Measurements from ENCODE around the gene CCDC185.

CCDC185 gene

DNA sequence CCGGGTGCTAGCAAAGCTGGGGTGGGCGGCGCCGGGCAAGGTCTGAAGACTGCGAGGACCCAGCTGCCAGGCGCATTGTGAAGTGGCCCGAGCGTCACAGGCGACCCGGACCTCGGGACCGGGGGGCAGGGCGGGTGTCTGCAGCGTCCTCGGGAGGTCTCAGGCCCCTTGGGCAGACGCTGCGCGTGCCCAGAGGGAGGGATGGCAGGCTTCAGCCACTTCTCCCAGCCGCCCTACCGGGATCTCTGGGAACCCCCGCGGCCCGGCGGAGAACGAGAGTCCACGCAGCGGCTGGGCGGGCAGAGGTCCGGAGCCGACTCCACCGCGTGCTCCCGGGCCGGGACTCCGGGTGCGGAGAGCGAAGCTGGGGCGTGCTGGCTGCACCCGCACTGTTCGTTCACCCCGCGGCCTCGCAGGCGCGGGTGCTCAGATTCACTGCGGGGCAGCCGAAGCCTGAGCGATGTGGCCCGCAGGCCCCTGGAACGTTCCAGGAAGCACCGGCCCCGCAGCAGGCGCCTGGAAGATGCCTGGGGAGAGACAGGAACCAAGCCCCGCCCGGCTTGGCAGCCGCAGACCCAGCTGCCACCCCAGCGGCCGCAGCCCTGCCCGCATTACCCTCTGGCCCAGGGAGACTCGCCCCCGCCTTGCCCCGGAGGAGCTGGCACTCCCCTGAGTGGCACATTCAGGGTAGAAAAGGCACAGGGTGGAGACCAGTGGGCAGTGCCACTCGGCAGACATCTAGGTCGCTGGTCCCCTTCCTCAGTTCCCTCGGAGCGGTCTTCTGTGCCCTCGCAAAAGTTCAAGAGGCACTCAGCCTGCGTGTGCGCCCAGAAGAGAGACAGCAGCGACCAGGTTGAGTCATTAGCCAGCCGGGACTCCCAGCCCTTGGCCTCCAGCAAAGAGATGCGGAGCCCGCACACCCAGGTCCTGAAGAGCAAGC, at the start of gene CCDC185:
TSS of gene CCDC185 (plus strand) at position 141 of the 940 bp plus-strand sequence. CDS start at position 202, 61 bp downstream.
- no peak for DNase-seq (ENCODE audit: low read depth)
- TF ChIP-seq, protein P1, sequence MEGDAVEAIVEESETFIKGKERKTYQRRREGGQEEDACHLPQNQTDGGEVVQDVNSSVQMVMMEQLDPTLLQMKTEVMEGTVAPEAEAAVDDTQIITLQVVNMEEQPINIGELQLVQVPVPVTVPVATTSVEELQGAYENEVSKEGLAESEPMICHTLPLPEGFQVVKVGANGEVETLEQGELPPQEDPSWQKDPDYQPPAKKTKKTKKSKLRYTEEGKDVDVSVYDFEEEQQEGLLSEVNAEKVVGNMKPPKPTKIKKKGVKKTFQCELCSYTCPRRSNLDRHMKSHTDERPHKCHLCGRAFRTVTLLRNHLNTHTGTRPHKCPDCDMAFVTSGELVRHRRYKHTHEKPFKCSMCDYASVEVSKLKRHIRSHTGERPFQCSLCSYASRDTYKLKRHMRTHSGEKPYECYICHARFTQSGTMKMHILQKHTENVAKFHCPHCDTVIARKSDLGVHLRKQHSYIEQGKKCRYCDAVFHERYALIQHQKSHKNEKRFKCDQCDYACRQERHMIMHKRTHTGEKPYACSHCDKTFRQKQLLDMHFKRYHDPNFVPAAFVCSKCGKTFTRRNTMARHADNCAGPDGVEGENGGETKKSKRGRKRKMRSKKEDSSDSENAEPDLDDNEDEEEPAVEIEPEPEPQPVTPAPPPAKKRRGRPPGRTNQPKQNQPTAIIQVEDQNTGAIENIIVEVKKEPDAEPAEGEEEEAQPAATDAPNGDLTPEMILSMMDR (IDR thresholded peaks at IDR 0.05; ENCODE audit: control insufficient read depth, extremely low read depth, insufficient read depth), result no peak
- H3K4me3 ChIP-seq (ENCODE audit: low read depth, low read length), result peak within 1 kb of the TSS; percentile 29

DNA sequence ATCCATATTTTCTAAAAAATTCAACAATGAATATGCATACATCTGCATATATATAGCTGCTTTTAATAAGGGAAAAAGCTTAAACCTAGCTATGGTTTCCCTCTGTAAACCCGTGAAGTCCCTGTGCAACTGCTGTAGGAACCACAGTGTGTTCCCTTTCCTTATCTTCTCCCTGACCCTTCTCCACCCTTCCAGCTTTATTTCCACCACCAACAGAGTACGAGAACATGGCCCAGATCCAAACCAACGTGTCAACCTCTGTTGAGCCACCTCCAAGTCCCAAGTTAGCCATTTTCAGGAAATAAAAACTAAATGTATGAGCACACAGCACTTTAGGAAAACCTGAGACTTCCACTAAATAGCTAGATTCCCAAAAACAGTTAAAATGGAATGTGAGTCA, 49.5 kb upstream of the CCDC185 start:
- no peak for DNase-seq (ENCODE audit: low read depth)
- TF ChIP-seq, protein P1 (IDR thresholded peaks at IDR 0.05; ENCODE audit: control insufficient read depth, extremely low read depth, insufficient read depth), result no peak
- no peak overlapping the region for H3K4me3 ChIP-seq (ENCODE audit: low read depth, low read length)

DNA sequence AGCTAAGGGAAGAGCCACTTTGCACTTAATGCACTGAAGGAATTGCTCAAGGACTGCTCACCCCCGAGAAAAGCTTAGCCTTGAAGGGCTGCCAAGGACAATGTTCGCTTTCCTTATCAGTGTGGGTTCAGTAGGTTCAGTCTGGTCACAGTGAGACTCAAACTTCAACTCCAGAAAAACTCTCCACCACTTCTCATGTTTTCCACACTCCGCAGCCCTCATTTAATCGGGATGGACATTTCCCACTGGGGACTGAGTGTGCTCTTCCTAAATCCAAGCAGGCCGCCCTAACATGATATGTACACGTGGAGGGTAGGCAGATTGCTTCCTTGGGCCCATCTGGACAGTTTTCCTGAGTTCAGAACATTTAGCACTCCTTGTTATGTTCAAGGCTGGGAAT, 48.7 kb upstream of the CCDC185 start:
- TF ChIP-seq, protein P1 (IDR thresholded peaks at IDR 0.05; ENCODE audit: control insufficient read depth, extremely low read depth, insufficient read depth), result no peak
- H3K4me3 ChIP-seq (ENCODE audit: low read depth, low read length), result no peak overlapping the region
- DNase-seq (ENCODE audit: low read depth), result no peak

DNA sequence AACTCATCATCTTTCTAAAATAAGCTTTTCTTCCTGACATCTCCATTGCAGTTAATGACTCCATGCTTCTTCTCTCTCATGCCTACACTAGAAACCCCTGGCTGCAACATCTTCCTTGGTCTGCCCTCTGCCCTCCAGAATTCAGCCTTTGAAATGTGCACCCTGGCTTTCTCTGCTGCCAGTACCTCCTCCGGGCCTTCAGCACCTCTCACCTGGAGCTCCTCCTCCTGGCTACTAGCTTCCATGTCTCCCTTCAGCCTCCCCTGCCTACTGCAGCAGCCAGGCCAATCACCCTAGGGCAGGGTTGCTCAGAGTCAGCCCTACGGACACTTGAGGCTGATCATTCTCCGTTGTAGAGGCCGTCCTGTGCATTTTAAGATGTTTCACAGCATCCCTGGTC, 47.5 kb upstream of the CCDC185 start:
- TF ChIP-seq, protein P1 (IDR thresholded peaks at IDR 0.05; ENCODE audit: control insufficient read depth, extremely low read depth, insufficient read depth), result no peak
- no peak for DNase-seq (ENCODE audit: low read depth)
- no peak overlapping the region for H3K4me3 ChIP-seq (ENCODE audit: low read depth, low read length)

DNA sequence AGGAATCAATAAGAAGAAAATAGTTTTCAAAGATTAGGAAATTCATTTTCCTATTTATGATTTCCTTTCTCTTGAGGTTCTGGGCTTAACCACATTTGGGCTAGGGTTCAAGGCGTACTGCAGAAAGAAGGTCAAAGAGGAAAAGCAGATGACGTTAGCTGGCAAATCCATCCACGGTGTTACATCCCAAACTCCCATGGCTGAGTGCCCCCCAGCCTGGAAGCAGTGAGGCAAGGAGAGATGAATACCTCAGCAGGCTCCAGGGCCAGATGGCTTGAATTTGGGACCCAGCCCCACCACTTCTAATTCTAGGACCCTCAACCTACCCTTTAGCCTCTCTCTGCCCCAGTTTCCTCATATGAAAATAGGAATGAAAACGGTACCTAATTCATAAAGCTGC, 46.9 kb upstream of the CCDC185 start:
- TF ChIP-seq, protein P1 (IDR thresholded peaks at IDR 0.05; ENCODE audit: control insufficient read depth, extremely low read depth, insufficient read depth), result no peak
- H3K4me3 ChIP-seq (ENCODE audit: low read depth, low read length), result no peak overlapping the region

DNA sequence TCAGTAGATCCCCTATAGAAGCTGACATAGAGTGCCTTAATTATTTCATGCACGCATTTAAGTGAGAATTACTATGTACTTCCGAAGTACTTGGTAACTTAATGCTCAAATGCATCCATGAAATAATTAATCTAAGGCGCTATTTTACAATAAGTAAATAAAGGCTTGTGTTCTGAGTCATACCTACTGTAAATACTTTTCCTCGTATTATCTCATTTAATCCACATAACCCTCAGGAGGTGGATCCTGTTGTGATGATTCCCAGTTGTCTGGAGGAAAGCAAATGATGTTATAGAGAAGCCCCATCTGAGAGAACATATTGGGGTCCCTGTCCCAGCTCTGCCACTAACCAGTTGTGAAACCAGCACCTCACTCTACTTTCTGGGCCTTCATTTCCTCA, 45.6 kb upstream of the CCDC185 start:
- no peak overlapping the region for H3K4me3 ChIP-seq (ENCODE audit: low read depth, low read length)
- no peak for DNase-seq (ENCODE audit: low read depth)
- TF ChIP-seq, protein P1 (IDR thresholded peaks at IDR 0.05; ENCODE audit: control insufficient read depth, extremely low read depth, insufficient read depth), result no peak

More for the DNA sequence above, 46.9 kb upstream of the CCDC185 start:
- no peak for DNase-seq (ENCODE audit: low read depth)

All from LNCaP clone FGC (cell line).